Right lung (tissue), 5 donors: ENCODE measurements around the gene FAM199X. TPM values are rescaled to one million over a fixed set of nuclear protein-coding genes. Genes with fewer than 3 reads are reported as not detected.
A peak's percentile ranks its signal among the peaks of the same experiment; 100 is the strongest.
"Not testable (repeated sequence)": the region's sequence is repeated elsewhere in the genome, so short reads cannot be mapped to it uniquely, and the experiment has no call there.

Source experiments
- DNase-seq, 2 donors: peaks; one replicate each; pipeline ENCODE4 v3.0.0-alpha.2; 2013
- polyA plus RNA-seq, 5 donors: library from polyadenylated mRNA; unstranded; fragments of 120-200 nt; gene quantifications; one replicate each; pipeline versions ENCODE4 v1.2.1 to v1.2.3, GENCODE V29; 2013; ENCODE audit warnings: inconsistent platforms in 1 of 5, low replicate concordance in 1 of 5; ENCODE audit not compliant: insufficient read length in 5 of 5, insufficient read depth in 1 of 5

FAM199X gene
- polyA plus RNA-seq, 5 donors = 19.1 to 30.4 (median 25.5) TPM

GRCh38 chrX:104173841-104174240, 7.6 kb downstream of the FAM199X start:
- DNase-seq = no peak

- no peak for DNase-seq
Measured at GRCh38 chrX:104183685-104184084, 17.4 kb downstream of the FAM199X start.

GRCh38 chrX:104187931-104188330, 21.7 kb downstream of the FAM199X start:
- DNase-seq = no peak

GRCh38 chrX:104189837-104190236, 23.6 kb downstream of the FAM199X start:
- DNase-seq = no peak

- no peak for DNase-seq
Measured at GRCh38 chrX:104193485-104193884, 27.2 kb downstream of the FAM199X start.

- DNase-seq = no peak
Measured at GRCh38 chrX:104195013-104195412, 28.8 kb downstream of the FAM199X start.

- peak; percentile 4 to 11 for DNase-seq
Measured at GRCh38 chrX:104195489-104196084, 29.3 kb downstream of the FAM199X start.

GRCh38 chrX:104205548-104205947, 39.3 kb downstream of the FAM199X start:
- DNase-seq = no peak

- DNase-seq = no peak
Measured at GRCh38 chrX:104211187-104211586, 44.9 kb downstream of the FAM199X start.

- DNase-seq = not testable (repeated sequence)
Measured at GRCh38 chrX:104230060-104230459, 63.8 kb downstream of the FAM199X start.

Other genes starting within 250 kb of the FAM199X start
- 10 to 100 TPM; 23.8 to 43.9 (median 31.7) TPM for gene TMSB15B, start 203.8 kb upstream of the FAM199X start, polyA plus RNA-seq
- not detected for gene H2BW1, start 152.7 kb upstream of the FAM199X start, polyA plus RNA-seq
- 1 to 10 TPM; 1.3 to 2.3 (median 1.6) TPM for gene H2BW2, start 126.5 kb upstream of the FAM199X start, polyA plus RNA-seq
- gene TMSB15C, start 90.2 kb upstream of the FAM199X start, polyA plus RNA-seq = 10 to 100 TPM; 16.6 to 31.9 (median 20.6) TPM
- gene ZCCHC18, start 53.9 kb upstream of the FAM199X start, polyA plus RNA-seq = 1 to 10 TPM; 3.8 to 6.7 (median 4.8) TPM
- 10 to 100 TPM in 4 of 5 donors, 1 to 10 TPM in 1; 7.5 to 17.6 (median 14.2) TPM for gene SLC25A53, start 9.4 kb upstream of the FAM199X start, polyA plus RNA-seq
- not detected for gene ESX1, start 88.5 kb downstream of the FAM199X start, polyA plus RNA-seq